ENCODE results near the gene CCDC141. TPM values are rescaled to one million over a fixed set of nuclear protein-coding genes. Genes with fewer than 3 reads are reported as not detected.

CCDC141 gene
- total RNA-seq, 6 donors from 2014 or later: 18.5 to 126 (median 58.5) TPM

GRCh38 chr2:178911039-178911438 lies 138.9 kb downstream of the CCDC141 start:
- Histone ChIP-seq H3K4me1 (peaks cover 0 to 6% (median 0%) of the 10 kb centered on the region in 4 donors), H3K4me3 (no peak overlapping the region), H3K27me3 (no peaks in the 10 kb centered on the region), H3K36me3 (no peaks in the 10 kb centered on the region), H3K9me3 (no peaks in the 10 kb centered on the region), H3K27ac (no peak overlapping the region)
- DNase-seq: no peak
- no peak for ATAC-seq (ENCODE audit: low FRiP score in 2 of 2)
- 85 to 94% methylated on average over 2 of the region's 2 CpGs for WGBS, 2 donors
- no peak for TF ChIP-seq POLR2A (IDR thresholded peaks at IDR 0.05)
- TF ChIP-seq POLR2AphosphoS5 (IDR thresholded peaks at IDR 0.05): no peak

DNA sequence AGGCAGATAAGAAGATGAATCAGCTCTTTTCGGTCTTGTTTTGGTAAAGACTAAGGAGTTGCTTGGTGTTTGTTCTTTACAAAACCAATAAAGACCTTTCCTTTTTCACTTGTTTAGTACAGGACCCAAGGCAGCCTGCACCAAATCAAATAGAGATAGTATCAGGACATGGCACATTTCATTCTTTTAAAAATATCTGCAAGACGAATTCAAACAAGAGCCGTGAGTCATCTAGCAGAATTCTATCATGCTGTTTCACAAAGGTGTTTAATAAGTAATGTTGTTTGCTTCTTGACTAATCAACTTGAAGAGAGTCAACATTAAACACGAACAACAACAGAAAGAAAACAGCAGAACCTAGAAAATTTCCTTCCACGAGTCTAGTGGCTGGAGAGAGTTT lies 139.9 kb downstream of the CCDC141 start:
- no peaks in the 10 kb centered on the region for H3K36me3 ChIP-seq
- WGBS, 2 donors: 58 to 73% methylated on average over 5 of the region's 5 CpGs

GRCh38 chr2:178909507-178909906 lies 140.4 kb downstream of the CCDC141 start:
- H3K36me3 ChIP-seq: no peaks in the 10 kb centered on the region
- H3K4me3 ChIP-seq: no peak overlapping the region
- WGBS, 2 donors: 72% methylated on average over 2 of the region's 2 CpGs
- no peak for ATAC-seq (ENCODE audit: low FRiP score in 2 of 2)
- no peaks in the 10 kb centered on the region for H3K27me3 ChIP-seq
- no peaks in the 10 kb centered on the region for H3K9me3 ChIP-seq
- no peak for TF ChIP-seq EP300 (IDR thresholded peaks at IDR 0.05)
- TF ChIP-seq CTCF (IDR thresholded peaks at IDR 0.05): no peak
- TF ChIP-seq POLR2AphosphoS5 (IDR thresholded peaks at IDR 0.05): no peak
- no peak for TF ChIP-seq POLR2A (IDR thresholded peaks at IDR 0.05)
- H3K4me1 ChIP-seq: peaks cover 0 to 6% (median 0%) of the 10 kb centered on the region in 4 donors
- no peak overlapping the region for H3K27ac ChIP-seq
- DNase-seq: no peak

More for the DNA sequence above, 139.9 kb downstream of the CCDC141 start:
- Histone ChIP-seq H3K9me3 (no peaks in the 10 kb centered on the region), H3K27ac (no peak overlapping the region), H3K4me3 (no peak overlapping the region), H3K4me1 (peaks cover 0 to 6% (median 0%) of the 10 kb centered on the region in 4 donors), H3K27me3 (no peaks in the 10 kb centered on the region)
- no peak for DNase-seq
- TF ChIP-seq POLR2A (IDR thresholded peaks at IDR 0.05): no peak
- TF ChIP-seq POLR2AphosphoS5 (IDR thresholded peaks at IDR 0.05): no peak
- no peak for TF ChIP-seq EP300 (IDR thresholded peaks at IDR 0.05)
- no peak for TF ChIP-seq CTCF (IDR thresholded peaks at IDR 0.05)
- no peak for ATAC-seq (ENCODE audit: low FRiP score in 2 of 2)

- Histone ChIP-seq H3K4me3 (no peak overlapping the region), H3K36me3 (no peaks in the 10 kb centered on the region), H3K4me1 (peaks cover 0 to 6% (median 0%) of the 10 kb centered on the region in 4 donors), H3K27ac (no peak overlapping the region), H3K27me3 (no peaks in the 10 kb centered on the region), H3K9me3 (no peaks in the 10 kb centered on the region)
- no peak for ATAC-seq (ENCODE audit: low FRiP score in 2 of 2)
- TF ChIP-seq CTCF (IDR thresholded peaks at IDR 0.05): no peak
- TF ChIP-seq POLR2A (IDR thresholded peaks at IDR 0.05): no peak
- TF ChIP-seq POLR2AphosphoS5 (IDR thresholded peaks at IDR 0.05): no peak
- no peak for TF ChIP-seq EP300 (IDR thresholded peaks at IDR 0.05)
- DNase-seq: no peak
Observed at GRCh38 chr2:178908810-178909209, 141.1 kb downstream of the CCDC141 start.

DNA sequence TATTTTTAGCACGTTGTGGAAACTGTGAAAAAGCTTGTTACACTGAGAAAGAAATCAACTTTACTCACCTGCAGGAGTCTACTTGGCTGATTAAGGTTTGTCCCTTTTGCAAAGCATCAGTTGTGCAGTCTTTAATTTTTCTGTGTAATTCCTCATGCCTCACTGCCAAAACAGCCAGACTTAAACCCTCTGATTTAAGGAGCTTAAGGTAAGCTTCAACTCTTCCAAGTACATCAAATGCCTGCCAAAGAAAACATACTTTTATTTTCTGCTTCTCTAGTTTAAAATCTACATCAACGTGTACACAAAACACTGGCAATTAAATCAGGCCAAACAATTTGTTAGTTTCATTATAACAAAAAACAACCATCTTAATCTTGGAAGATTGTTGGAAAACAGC lies 144.7 kb downstream of the CCDC141 start:
- 71 to 76% methylated on average over 2 of the region's 2 CpGs for WGBS, 2 donors
- Histone ChIP-seq H3K4me1 (no peaks in the 10 kb centered on the region), H3K27ac (no peak overlapping the region), H3K4me3 (no peak overlapping the region), H3K36me3 (no peaks in the 10 kb centered on the region), H3K9me3 (no peaks in the 10 kb centered on the region), H3K27me3 (no peaks in the 10 kb centered on the region)
- DNase-seq: no peak
- ATAC-seq (ENCODE audit: low FRiP score in 2 of 2): no peak
- TF ChIP-seq POLR2AphosphoS5 (IDR thresholded peaks at IDR 0.05) (no peak), POLR2A (IDR thresholded peaks at IDR 0.05) (no peak), CTCF (IDR thresholded peaks at IDR 0.05) (no peak), EP300 (IDR thresholded peaks at IDR 0.05) (no peak)

Measured in upper lobe of left lung (tissue), 6 donors.